Measurements from ENCODE around the gene TMEM150C. TPM values are rescaled to one million over a fixed set of nuclear protein-coding genes. Genes with fewer than 3 reads are reported as not detected.

Gene TMEM150C
- total and polyA plus RNA-seq, 2 of the 8 experiments (the other 6 are each of a cell fraction or from before 2014, with no cell fraction given): 1.5 to 1.7 TPM

GRCh38 chr4:82461710-82462109 is 100.1 kb downstream of the TMEM150C start:
- Histone ChIP-seq H3K27me3 (replicated peaks in 1 of 4; ENCODE audit: control insufficient read depth in 3 of 4, extremely low read depth in 1 of 4, insufficient read depth in 3 of 4, low read length in 3 of 4) (no peaks in the 10 kb centered on the region), H3K23ac (ENCODE audit: insufficient read length) (no peak overlapping the region), H3K9me3 (ENCODE audit: insufficient read depth in 2 of 2, low read depth in 1 of 2, low read length in 1 of 2) (no peaks in the 10 kb centered on the region), H3K9ac (replicated peaks in 1 of 4; ENCODE audit: extremely low read depth in 1 of 4, low read depth in 3 of 4, low read length in 3 of 4) (no peak overlapping the region), H3K4ac (replicated peaks; ENCODE audit: insufficient read length, low read depth, low read length) (no peak overlapping the region), H3K27ac (ENCODE audit: low read depth, low read length) (no peak overlapping the region), H3K4me3 (ENCODE audit: extremely low read depth in 1 of 4, insufficient read depth in 2 of 4, low read depth in 3 of 4, low read length in 4 of 4) (no peak overlapping the region), H3K4me2 (ENCODE audit: insufficient read depth in 1 of 2, low read depth in 2 of 2, low read length in 2 of 2) (no peak overlapping the region), H2AFZ (ENCODE audit: low read length) (no peak overlapping the region), H3K79me1 (ENCODE audit: low read depth, low read length) (no peaks in the 10 kb centered on the region), H3K14ac (ENCODE audit: insufficient read length) (no peak overlapping the region), H2AK5ac (ENCODE audit: low read depth, low read length) (no peak overlapping the region), H3K18ac (ENCODE audit: extremely low read depth, low read length) (no peak overlapping the region), H4K91ac (replicated peaks; ENCODE audit: insufficient read length, low read length) (no peak overlapping the region), H3K79me2 (ENCODE audit: control insufficient read depth in 1 of 2, insufficient read depth in 2 of 2, low read length in 2 of 2) (no peaks in the 10 kb centered on the region), H2BK120ac (replicated peaks; ENCODE audit: low read depth, low read length) (no peak overlapping the region), H2BK12ac (ENCODE audit: low read depth, low read length) (no peak overlapping the region), H2BK20ac (ENCODE audit: low read length) (no peak overlapping the region), H4K20me1 (replicated peaks in 1 of 2; ENCODE audit: control insufficient read depth in 1 of 2, insufficient read depth in 2 of 2, low read length in 2 of 2) (peaks cover 0 to 2% of the 10 kb centered on the region in 2 experiments), H4K5ac (ENCODE audit: insufficient read length, low read depth, low read length) (no peak overlapping the region), H3K4me1 (replicated peaks in 1 of 4; ENCODE audit: control insufficient read depth in 3 of 4, insufficient read depth in 4 of 4, low read length in 3 of 4) (no peaks in the 10 kb centered on the region), H3K36me3 (ENCODE audit: control insufficient read depth in 2 of 4, insufficient read depth in 4 of 4, low read length in 3 of 4) (peaks cover 18 to 52% (median 39%) of the 10 kb centered on the region in 4 experiments), H4K8ac (ENCODE audit: extremely low read depth, insufficient read depth, low read length) (no peak overlapping the region), H3K23me2 (ENCODE audit: low read depth, low read length) (no peaks in the 10 kb centered on the region), H3K56ac (replicated peaks; ENCODE audit: insufficient read length, low read depth, low read length) (no peak overlapping the region), H2BK5ac (ENCODE audit: low read depth, low read length) (no peak overlapping the region), H2BK15ac (ENCODE audit: low read length) (no peak overlapping the region)
- WGBS, 2 experiments (ENCODE audit: extremely low coverage in 1 of 2, insufficient coverage in 1 of 2, insufficient read length in 1 of 2, insufficient replicate concordance in 2 of 2, low coverage in 1 of 2, low lambda C conversion rate in 2 of 2, missing lambda C conversion rate in 1 of 2): 94% methylated on average over 2 of the region's 2 CpGs; no CpG with 5 or more reads in 1 of the 2 experiments
- TF ChIP-seq TEAD4 (IDR thresholded peaks at IDR 0.05; ENCODE audit: low read depth, low read length) (no peak), ATF2 (IDR thresholded peaks at IDR 0.05; ENCODE audit: low read length) (no peak), NRF1 (IDR thresholded peaks at IDR 0.05; ENCODE audit: low read depth, low read length) (no peak), SIX5 (IDR thresholded peaks at IDR 0.05; ENCODE audit: low read depth, low read length) (no peak)
- no peak for DNase-seq (ENCODE audit: low read depth in 1 of 2, low spot score in 2 of 2)
- ChIA-PET POLR2A (ENCODE audit: partially characterized antibody) (no interaction called here), CTCF (ENCODE audit: partially characterized antibody) (interaction anchor here (1.3 to 13.4 kb wide), 9 partner anchors 17 to 279 kb away, joined by 3 to 160 read pairs (median 5); no protein-coding TSS in a partner anchor)
- FAIRE-seq: no peak

All from H1 (cell line).